Calu3 (cell line): ENCODE measurements around the gene PRDM12. TPM values are rescaled to one million over a fixed set of nuclear protein-coding genes. Genes with fewer than 3 reads are reported as not detected.

Experiments
- Bru-seq: library from RNA; stranded (reverse); fragments of 400-500 nt; gene quantifications from one replicate; lab custom pipeline; 2021; lab: Mats Ljungman, UMichigan
- BruChase-seq, 2 experiments: library from RNA; stranded (reverse); fragments of 400-500 nt; gene quantifications; one replicate each; lab custom pipeline; 2021; lab: Mats Ljungman, UMichigan
- BruUV-seq: library from RNA; stranded (reverse); fragments of 400-500 nt; replicated peaks from 2 replicates; lab custom pipeline; 2021; lab: Mats Ljungman, UMichigan
- CTCF ChIA-PET: fragments of 300-600 bp; sonication (Branson Sonifier 250); formaldehyde crosslinking; loops from one replicate; lab custom pipeline; 2022; ENCODE audit warnings: antibody characterized with exemption; lab: Charles Lee
- DNase-seq: peaks from one replicate; pipeline ENCODE4 v3.0.0; 2022
- H3K27ac Mint-ChIP-seq: one replicate; pipeline ENCODE4 v1.8.0; 2022; ENCODE audit warnings: mixed read lengths; ENCODE audit not compliant: unreplicated experiment
- H3K27me3 Mint-ChIP-seq: one replicate; pipeline ENCODE4 v1.8.0; 2022; ENCODE audit warnings: mixed read lengths; ENCODE audit not compliant: unreplicated experiment
- H3K36me3 Mint-ChIP-seq: one replicate; pipeline ENCODE4 v1.8.0; 2022; ENCODE audit warnings: mild to moderate bottlenecking, moderate library complexity, mixed read lengths; ENCODE audit not compliant: insufficient read depth, unreplicated experiment
- H3K4me1 Mint-ChIP-seq: one replicate; pipeline ENCODE4 v1.8.0; 2022; ENCODE audit warnings: mild to moderate bottlenecking, low read depth, mixed read lengths; ENCODE audit not compliant: unreplicated experiment
- H3K4me3 Mint-ChIP-seq: one replicate; pipeline ENCODE4 v1.8.0; 2022; ENCODE audit warnings: mild to moderate bottlenecking, low read depth, moderate library complexity, mixed read lengths; ENCODE audit not compliant: unreplicated experiment
- H3K9me3 Mint-ChIP-seq: one replicate; pipeline ENCODE4 v1.8.0; 2022; ENCODE audit warnings: low read depth, mixed read lengths; ENCODE audit not compliant: unreplicated experiment
- CTCF ChIP-seq: fragments of 200-600 bp; IDR thresholded peaks from one replicate; pipeline ENCODE4 v1.8.0; 2022; ENCODE audit warnings: antibody characterized with exemption; ENCODE audit not compliant: unreplicated experiment
- intact Hi-C: fragments of 100-400 bp; cut with micrococcal nuclease; formaldehyde crosslinking; loops from one replicate; pipeline ENCODE4 v1.10.0; 2022; ENCODE audit not compliant: unreplicated experiment
- long read RNA-seq: library from polyadenylated mRNA; stranded (forward); transcript quantifications from one replicate; pipeline ENCODE4 v2.0.0, GENCODE V29; 2022
- total RNA-seq: library from RNA; stranded (reverse); gene quantifications from 2 replicates; pipeline ENCODE4 v1.2.3, GENCODE V29; 2022

Gene PRDM12
- total RNA-seq (not detected in 2 replicates), Bru-seq, nascent RNA (not detected), BruChase-seq, experiment 1, labeled RNA remaining after a 6-hour chase (not detected), BruChase-seq, experiment 2, labeled RNA remaining after a 2-hour chase (not detected)
- long read RNA-seq = 0 reads

GRCh38 chr9:130664251-130665028 is at the start of gene PRDM12:
PRDM12 (plus strand) TSS chr9:130664594; CDS start chr9:130664654, 60 bp downstream.
- no peaks in the 10 kb centered on the region for H3K4me1 Mint-ChIP-seq
- H3K27me3 Mint-ChIP-seq = peaks cover 73% of the 10 kb centered on the region
- no peak for TF ChIP-seq CTCF
- H3K36me3 Mint-ChIP-seq = peaks cover 5% of the 10 kb centered on the region
- no peak within 1 kb of the TSS for H3K27ac Mint-ChIP-seq
- CTCF ChIA-PET = interaction anchor here (0.6 kb wide), 1 partner anchor 122 kb away, joined by 7 read pairs; no protein-coding TSS in a partner anchor
- H3K9me3 Mint-ChIP-seq = no peaks in the 10 kb centered on the region
- peak within 1 kb of the TSS; percentile 7 for H3K4me3 Mint-ChIP-seq
- BruUV-seq = no TSS peak
- no peak for DNase-seq
- intact Hi-C loops = no loop called here

GRCh38 chr9:130616451-130616850 is 47.9 kb upstream of the PRDM12 start:
- H3K36me3 Mint-ChIP-seq = peaks cover 15% of the 10 kb centered on the region
- BruUV-seq = no TSS peak

GRCh38 chr9:130623466-130623865 is 40.9 kb upstream of the PRDM12 start:
- CTCF ChIA-PET = no interaction called here

More at GRCh38 chr9:130616451-130616850, 47.9 kb upstream of the PRDM12 start:
- H3K9me3 Mint-ChIP-seq = no peaks in the 10 kb centered on the region
- no peak overlapping the region for H3K4me3 Mint-ChIP-seq
- CTCF ChIA-PET = interaction anchor here (0.5 kb wide), 1 partner anchor 78 kb away, joined by 4 read pairs; no protein-coding TSS in a partner anchor
- TF ChIP-seq CTCF = no peak
- intact Hi-C loops = no loop called here
- DNase-seq = no peak
- no peaks in the 10 kb centered on the region for H3K27me3 Mint-ChIP-seq
- no peaks in the 10 kb centered on the region for H3K4me1 Mint-ChIP-seq
- no peak overlapping the region for H3K27ac Mint-ChIP-seq

GRCh38 chr9:130624154-130624553 is 40.2 kb upstream of the PRDM12 start:
- Mint-ChIP-seq H3K4me3 (no peak overlapping the region), H3K27ac (no peak overlapping the region), H3K4me1 (no peaks in the 10 kb centered on the region), H3K27me3 (no peaks in the 10 kb centered on the region), H3K36me3 (peaks cover 34% of the 10 kb centered on the region), H3K9me3 (no peaks in the 10 kb centered on the region)
- no peak for TF ChIP-seq CTCF
- intact Hi-C loops = no loop called here
- CTCF ChIA-PET = no interaction called here
- no TSS peak for BruUV-seq
- no peak for DNase-seq

More at GRCh38 chr9:130623466-130623865, 40.9 kb upstream of the PRDM12 start:
- intact Hi-C loops = no loop called here
- H3K27ac Mint-ChIP-seq = no peak overlapping the region
- no peak for TF ChIP-seq CTCF
- no peak overlapping the region for H3K4me3 Mint-ChIP-seq
- no peaks in the 10 kb centered on the region for H3K27me3 Mint-ChIP-seq
- BruUV-seq = no TSS peak
- no peak for DNase-seq
- H3K36me3 Mint-ChIP-seq = peaks cover 34% of the 10 kb centered on the region
- H3K4me1 Mint-ChIP-seq = no peaks in the 10 kb centered on the region
- H3K9me3 Mint-ChIP-seq = no peaks in the 10 kb centered on the region
